MM.1S (cell line): ENCODE results near the gene ZNF841.

Source experiments
- DNase-seq: peaks from one replicate; pipeline ENCODE4 v3.0.0-alpha.2; 2015
- H2AFZ ChIP-seq: fragments of 300-600 bp; sonication (generic); 2 replicates; pipeline ENCODE4 v1.6.0; 2016; ENCODE audit warnings: antibody characterized with exemption, low read length
- H3F3A ChIP-seq: fragments of 300-600 bp; sonication (generic); 2 replicates; pipeline ENCODE4 v1.6.1; 2016; ENCODE audit warnings: mild to moderate bottlenecking, antibody characterized with exemption, low read length, moderate library complexity, mixed read lengths; ENCODE audit not compliant: insufficient read depth
- H3K27ac ChIP-seq: fragments of 300-600 bp; sonication (generic); 2 replicates; pipeline ENCODE4 v1.5.1; 2016; ENCODE audit warnings: mild to moderate bottlenecking, low read length
- H3K27me3 ChIP-seq: fragments of 300-600 bp; sonication (generic); replicated peaks from 2 replicates; pipeline ENCODE4 v1.6.0; 2016; ENCODE audit warnings: low read length; ENCODE audit not compliant: insufficient read depth
- H3K36me3 ChIP-seq: fragments of 300-600 bp; sonication (generic); replicated peaks from 2 replicates; pipeline ENCODE4 v1.6.1; 2016; ENCODE audit warnings: mild to moderate bottlenecking, low read length, mixed read lengths; ENCODE audit not compliant: insufficient read depth
- H3K4me1 ChIP-seq: fragments of 300-600 bp; sonication (generic); 2 replicates; pipeline ENCODE4 v1.6.1; 2016; ENCODE audit warnings: low read length, mixed read lengths
- H3K4me2 ChIP-seq: fragments of 300-600 bp; sonication (generic); 2 replicates; pipeline ENCODE4 v1.6.0; 2016; ENCODE audit warnings: low read depth, low read length
- H3K4me3 ChIP-seq: fragments of 300-600 bp; sonication (generic); 2 replicates; pipeline ENCODE4 v1.5.1; 2016; ENCODE audit warnings: low read length, mixed read lengths
- H3K79me2 ChIP-seq: fragments of 300-600 bp; sonication (generic); 2 replicates; pipeline ENCODE4 v1.6.1; 2016; ENCODE audit warnings: mixed run types, low read length, mixed read lengths
- H3K9ac ChIP-seq: fragments of 300-600 bp; sonication (generic); 2 replicates; pipeline ENCODE4 v1.6.1; 2016; ENCODE audit warnings: low read length, mixed read lengths
- H3K9me2 ChIP-seq: fragments of 300-600 bp; sonication (generic); replicated peaks from 2 replicates; pipeline ENCODE4 v1.6.1; 2016; ENCODE audit warnings: mild to moderate bottlenecking, low read length, mixed read lengths; ENCODE audit not compliant: insufficient read depth
- H3K9me3 ChIP-seq: fragments of 300-600 bp; sonication (generic); replicated peaks from 2 replicates; pipeline ENCODE4 v1.6.1; 2016; ENCODE audit warnings: mild to moderate bottlenecking, low read length, mixed read lengths; ENCODE audit not compliant: insufficient read depth
- H4K20me1 ChIP-seq: fragments of 300-600 bp; sonication (generic); 2 replicates; pipeline ENCODE4 v1.6.1; 2016; ENCODE audit warnings: mild to moderate bottlenecking, low read length, moderate library complexity, mixed read lengths; ENCODE audit not compliant: insufficient read depth
- CTCF ChIP-seq: fragments of 300-600 bp; sonication (generic); IDR thresholded peaks from 2 replicates; pipeline ENCODE4 v1.5.1; 2016; ENCODE audit warnings: antibody characterized with exemption, low read length, mixed read lengths
- EZH2 ChIP-seq: fragments of 300-600 bp; sonication (generic); optimal IDR thresholded peaks from 2 replicates; pipeline ENCODE3; 2017; ENCODE audit warnings: low read depth, mild to moderate bottlenecking, antibody characterized with exemption, low read length, mixed read lengths
- EZH2phosphoT487 ChIP-seq: fragments of 300-600 bp; sonication (generic); IDR thresholded peaks from 2 replicates; pipeline ENCODE4 v1.6.1; 2018; ENCODE audit warnings: antibody characterized with exemption, low read length

ZNF841 gene

DNA sequence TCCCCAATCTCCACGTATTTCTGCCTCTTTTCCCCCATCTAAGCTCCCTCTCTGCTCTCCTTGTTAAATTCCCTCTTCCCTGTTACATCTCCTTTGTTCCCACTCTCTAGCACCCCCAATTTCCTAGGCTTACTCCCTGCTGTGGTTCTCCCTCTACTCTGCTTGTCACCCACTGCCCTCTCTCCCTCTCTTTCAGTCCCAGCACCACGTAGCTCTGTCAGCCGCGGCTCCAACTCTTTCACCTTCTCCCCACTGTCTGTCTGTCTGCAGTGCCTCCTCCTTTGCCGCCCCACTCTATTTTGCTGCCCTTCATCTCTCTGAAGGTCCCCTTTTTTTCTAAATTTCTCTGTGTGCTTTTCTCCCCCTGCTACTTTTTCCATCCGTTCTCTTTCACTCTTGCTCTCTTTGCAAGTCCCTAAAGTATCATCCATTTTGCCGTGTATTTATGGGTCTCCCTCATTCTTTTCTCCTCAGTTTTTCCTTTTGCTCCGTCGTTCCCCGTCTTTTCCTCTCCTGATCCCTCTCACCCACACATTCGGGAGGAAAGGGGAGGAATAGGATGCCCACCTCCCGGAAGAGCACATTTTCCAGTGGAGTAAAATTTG is 937 bp downstream of the ZNF841 start:
- no peak for DNase-seq
- Histone ChIP-seq H4K20me1 (no peaks in the 10 kb centered on the region), H3K27ac (no peak overlapping the region), H3K9ac (peak overlapping the region; percentile 88; the same call in 1 of the 2 replicates), H3K4me1 (0 out of 2 replicates have a peak, but pooled peaks cover 3% of the 10 kb centered on the region), H3K4me3 (peak overlapping the region; percentile 97), H3K9me3 (no peaks in the 10 kb centered on the region), H2AFZ (peak overlapping the region; percentile 83), H3K4me2 (peak overlapping the region; percentile 93), H3K79me2 (peaks cover 46% of the 10 kb centered on the region), H3F3A (peaks cover 3% of the 10 kb centered on the region; the same call in 1 of the 2 replicates), H3K9me2 (no peaks in the 10 kb centered on the region), H3K27me3 (no peaks in the 10 kb centered on the region), H3K36me3 (peaks cover 21% of the 10 kb centered on the region)
- TF ChIP-seq EZH2phosphoT487 (no peak), EZH2 (no peak), CTCF (no peak)

- no peak overlapping the region for H3K27ac ChIP-seq
- H2AFZ ChIP-seq = no peak overlapping the region
- no peak overlapping the region for H3K4me3 ChIP-seq
- no peaks in the 10 kb centered on the region for H3K27me3 ChIP-seq
- H4K20me1 ChIP-seq = no peaks in the 10 kb centered on the region
- H3K9ac ChIP-seq = no peak overlapping the region
- no peak for DNase-seq
- no peak overlapping the region for H3K4me2 ChIP-seq
- H3K4me1 ChIP-seq = no peaks in the 10 kb centered on the region
- TF ChIP-seq EZH2 (no peak), CTCF (no peak), EZH2phosphoT487 (no peak)
- peaks cover 34% of the 10 kb centered on the region for H3K36me3 ChIP-seq
- no peaks in the 10 kb centered on the region for H3K9me3 ChIP-seq
- H3K9me2 ChIP-seq = no peaks in the 10 kb centered on the region
- peaks cover 20% of the 10 kb centered on the region for H3K79me2 ChIP-seq
- no peaks in the 10 kb centered on the region for H3F3A ChIP-seq
Measured at GRCh38 chr19:52086481-52086880, 9.1 kb downstream of the ZNF841 start.

- Histone ChIP-seq H3K9me3 (no peaks in the 10 kb centered on the region), H3K9me2 (no peaks in the 10 kb centered on the region), H3K9ac (no peak overlapping the region), H4K20me1 (no peaks in the 10 kb centered on the region), H3K4me2 (no peak overlapping the region), H3K79me2 (no peaks in the 10 kb centered on the region), H3K4me1 (no peaks in the 10 kb centered on the region), H3K27ac (no peak overlapping the region), H2AFZ (no peak overlapping the region), H3K4me3 (no peak overlapping the region), H3K36me3 (peaks cover 67% of the 10 kb centered on the region), H3K27me3 (no peaks in the 10 kb centered on the region), H3F3A (no peaks in the 10 kb centered on the region)
- TF ChIP-seq CTCF (no peak), EZH2phosphoT487 (no peak), EZH2 (no peak)
- no peak for DNase-seq
Measured at GRCh38 chr19:52070496-52070895, 25.1 kb downstream of the ZNF841 start.
